Inflammatory macrophage (primary cell): ENCODE measurements around the gene PCP2.
A peak's percentile ranks its signal among the peaks of the same experiment; 100 is the strongest.

ENCODE experiments used
- DNase-seq, 2 donors: peaks; one replicate each; pipeline ENCODE4 v3.0.0-alpha.2; 2020 to 2022

Gene PCP2

DNA sequence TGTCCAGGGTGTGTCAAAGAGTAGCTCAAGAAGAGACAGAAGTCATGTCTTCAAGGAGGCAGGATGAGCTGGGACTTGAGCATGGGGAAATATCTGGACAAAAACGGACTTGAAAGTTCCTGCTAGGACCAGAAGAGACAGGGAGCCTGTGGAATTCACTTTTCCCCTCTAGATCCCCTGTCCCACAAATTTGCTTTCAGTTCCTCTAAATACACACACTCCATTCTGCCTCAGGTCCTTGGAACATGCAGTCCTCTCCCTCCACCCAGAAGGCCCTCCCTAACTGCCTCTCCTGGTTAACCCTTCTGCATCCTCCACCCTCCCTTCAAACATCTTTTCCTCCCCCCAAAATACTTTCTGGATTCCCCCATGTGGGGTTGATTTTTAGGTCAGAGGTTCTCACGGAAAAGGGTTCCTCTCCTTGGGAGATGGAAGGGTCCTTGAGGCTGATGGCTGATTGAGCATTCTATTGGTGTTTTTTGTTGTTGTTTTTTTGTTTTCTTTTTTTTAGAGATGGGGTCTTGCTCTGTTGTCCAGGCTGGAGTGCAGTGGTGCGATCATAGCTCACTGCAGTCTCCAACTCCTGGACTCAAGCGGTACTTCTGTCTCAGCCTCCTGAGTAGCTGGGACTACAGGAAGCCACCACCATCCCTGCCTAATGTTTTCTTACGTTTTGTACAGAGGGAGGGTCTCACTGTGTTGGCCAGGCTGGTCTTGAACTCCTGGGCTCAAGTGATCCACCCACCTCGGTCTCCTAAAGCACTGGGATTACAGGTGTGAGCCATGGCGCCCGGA lies 28.4 kb upstream of the PCP2 start:
- no peak for DNase-seq

DNA sequence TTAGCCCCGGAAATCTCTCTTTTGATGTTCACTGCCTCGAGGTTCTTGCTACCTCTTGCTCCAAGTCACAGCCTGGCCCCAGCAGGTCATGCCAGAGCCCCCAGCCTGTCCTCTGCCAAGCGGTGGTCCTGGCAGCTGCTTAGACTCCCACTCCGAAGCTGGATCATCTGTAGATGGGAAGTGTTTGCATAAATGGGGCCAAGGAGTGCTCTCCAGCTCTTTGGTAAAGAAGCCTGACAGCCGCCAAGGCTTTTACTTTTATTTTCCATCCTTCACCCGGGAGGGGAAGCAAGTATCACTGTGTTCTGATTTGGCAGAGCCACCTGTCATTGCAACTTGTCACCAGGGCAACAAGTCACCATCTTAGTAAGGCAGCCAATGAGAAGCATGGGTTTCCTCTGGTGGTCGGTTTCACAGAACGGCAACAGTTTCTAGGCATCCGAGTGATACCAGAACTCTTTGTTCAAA lies 24.7 kb upstream of the PCP2 start:
- DNase-seq = peak; percentile 58 to 61

DNA sequence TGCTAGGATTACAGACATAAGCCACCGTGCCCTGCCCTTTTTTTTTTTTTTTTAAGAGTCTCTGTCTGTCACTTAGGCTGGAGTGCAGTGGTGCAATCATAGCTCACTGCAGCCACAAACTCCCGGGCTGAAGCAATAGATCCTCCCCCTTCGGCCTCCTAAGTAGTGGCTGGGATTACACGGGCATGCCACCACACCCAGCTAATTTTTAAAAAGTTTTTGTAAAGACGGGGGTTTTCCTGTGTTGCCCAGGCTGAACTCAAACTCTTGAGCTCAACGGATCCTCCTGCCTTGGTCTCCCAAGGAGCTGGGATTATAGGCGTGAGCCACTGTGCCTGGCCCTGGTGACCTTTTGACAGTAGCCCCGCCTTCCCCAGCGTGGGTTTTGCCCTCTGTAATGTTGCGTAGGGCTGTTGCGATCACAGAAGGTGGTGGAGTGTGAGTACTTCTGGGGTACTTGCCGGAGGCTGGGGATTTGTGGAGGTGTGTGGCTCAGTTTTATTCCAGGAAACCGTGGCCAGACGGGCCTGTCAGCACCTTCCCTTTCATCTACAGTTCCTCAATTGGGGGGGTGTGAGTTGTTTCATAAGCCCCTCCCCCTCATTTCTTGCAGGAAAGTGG lies 23.7 kb upstream of the PCP2 start:
- DNase-seq = peak; percentile 94 to 96

DNA sequence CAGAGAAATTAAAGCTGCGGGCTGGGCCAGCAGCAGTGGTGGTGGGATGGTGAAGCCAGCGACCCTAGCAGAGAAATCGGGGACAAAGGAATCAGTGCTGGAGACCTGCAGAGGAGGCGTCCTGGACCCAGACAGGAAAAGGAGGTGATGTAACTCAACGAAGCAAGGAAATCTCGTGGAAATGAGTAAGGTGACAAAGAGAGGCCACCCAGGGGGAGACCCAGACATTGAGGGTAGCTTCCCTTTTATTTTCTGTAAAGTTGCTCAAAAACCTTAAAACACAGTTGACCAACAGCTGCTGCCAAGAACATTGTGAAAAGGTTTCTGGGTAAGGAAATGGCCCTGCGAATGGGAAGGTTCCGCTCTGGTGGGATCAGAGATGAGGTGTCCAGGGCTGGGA lies 22.1 kb upstream of the PCP2 start:
- peak; percentile 96 to 98 for DNase-seq

DNA sequence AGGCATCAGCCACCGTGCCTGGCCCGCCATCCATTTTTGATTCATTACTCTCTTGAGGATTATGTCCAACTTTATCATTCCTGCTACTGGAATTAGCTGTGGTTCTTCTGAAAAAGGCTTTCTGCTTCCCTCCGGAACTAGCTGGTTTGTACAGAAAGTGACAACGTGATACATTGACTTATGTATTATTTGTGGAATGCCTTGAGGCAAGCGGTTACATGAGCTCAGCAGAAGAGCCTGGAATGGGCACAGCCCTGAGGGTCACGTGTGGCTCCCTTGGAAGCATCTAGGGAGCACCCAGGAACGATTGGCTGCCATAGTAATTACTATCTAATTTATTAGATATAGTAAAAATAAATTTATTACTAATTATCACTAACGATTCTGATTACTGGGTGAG lies 20.9 kb upstream of the PCP2 start:
- no peak for DNase-seq

DNA sequence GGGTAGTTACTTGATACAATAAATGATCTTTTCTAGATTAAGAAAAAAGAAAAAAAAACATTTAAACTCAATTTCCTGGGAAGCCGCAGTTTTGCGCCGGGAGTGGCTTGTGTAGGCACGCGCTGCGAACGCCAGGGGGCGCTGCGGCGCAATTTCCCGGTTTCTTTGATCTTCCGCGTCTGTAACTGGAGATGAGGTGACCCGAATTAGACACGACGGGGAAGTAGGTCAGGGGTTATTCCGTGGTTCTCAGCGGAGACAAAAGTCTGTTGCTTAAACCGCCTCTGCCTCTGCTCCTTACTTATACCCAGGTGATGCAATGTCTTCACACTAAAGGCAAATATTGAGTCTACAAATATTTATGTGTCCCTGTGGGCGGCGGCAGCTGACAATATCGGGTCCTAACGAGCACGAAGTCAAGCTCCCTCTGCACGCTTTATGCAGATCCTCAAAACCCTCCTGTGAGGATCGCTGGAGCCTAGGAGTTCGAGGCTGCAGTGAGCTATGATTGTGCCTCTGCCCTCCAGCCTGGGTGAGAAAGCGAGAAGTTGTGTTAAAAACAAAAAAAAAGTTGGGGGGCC lies 18.6 kb upstream of the PCP2 start:
- DNase-seq = peak; percentile 99

DNA sequence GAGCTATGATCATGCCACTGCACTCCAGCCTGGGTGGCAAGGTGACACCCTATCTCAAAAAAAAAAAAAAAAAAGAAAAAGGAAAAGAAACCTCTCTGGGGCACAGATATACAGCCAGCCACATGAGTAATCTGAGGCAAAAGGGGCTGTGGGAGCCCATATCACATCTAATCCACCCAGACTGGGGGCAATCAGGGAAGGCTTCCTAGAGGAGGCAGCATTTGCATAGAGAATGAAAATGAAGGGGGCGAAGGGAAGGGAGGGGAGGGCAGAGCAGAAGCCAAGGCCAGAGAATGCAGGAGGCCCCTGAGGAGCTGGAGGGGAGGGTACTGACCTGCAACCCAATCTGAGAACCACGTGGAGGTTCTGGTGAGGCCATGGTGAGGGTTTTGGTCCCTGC lies 16.6 kb upstream of the PCP2 start:
- no peak for DNase-seq

DNA sequence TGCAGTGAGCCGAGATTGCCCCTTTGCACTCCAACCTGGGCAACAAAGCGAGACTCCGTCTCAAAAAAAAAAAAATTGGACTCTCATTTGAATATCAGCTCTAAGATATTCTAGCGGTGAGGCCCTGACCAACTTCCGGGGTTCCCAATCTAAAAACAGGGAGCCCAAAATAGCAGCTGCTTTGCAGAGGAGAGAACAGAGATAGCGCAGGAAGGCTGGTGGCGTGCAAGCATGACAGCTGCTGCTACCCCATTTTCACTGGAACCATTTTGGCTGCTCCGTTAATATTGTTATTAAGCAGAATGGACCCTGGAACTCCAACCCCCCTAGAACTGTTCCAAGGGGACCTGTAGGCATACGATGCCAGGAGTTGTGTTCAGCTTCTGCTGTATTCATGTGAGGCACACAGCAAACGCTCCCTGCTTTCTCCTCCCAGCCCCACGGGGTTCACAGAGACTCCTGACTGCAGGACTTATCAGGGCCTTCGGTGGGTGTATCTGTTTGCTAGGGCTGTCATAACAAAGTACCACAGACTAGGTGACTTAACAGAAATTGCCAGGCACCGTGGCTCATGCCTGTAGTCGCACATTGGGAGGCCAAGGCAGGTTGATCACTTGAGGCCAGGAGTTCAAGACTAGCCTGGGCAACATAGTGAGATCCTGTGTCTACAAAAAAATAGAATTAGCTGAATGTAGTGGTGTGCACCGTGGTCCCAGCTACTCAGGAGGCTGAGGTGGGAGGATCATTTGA lies 14.9 kb upstream of the PCP2 start:
- DNase-seq = no peak

DNA sequence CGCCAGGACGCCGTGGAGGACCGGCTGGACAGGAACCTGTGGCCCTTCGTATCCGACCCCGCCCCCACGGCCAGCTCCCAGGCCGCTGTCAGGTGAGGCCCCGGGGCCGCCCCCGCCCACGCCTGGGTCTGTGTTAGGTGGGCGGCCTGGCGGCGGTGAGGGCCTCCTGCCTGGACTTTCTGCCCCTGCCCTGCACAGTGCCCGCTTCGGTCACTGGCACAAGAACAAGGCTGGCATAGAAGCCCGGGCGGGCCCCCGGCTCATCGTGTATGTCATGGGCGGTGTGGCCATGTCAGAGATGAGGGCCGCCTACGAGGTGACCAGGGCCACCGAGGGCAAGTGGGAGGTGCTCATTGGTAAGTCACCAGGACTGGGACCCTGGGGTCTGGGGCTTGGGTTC lies 13.6 kb upstream of the PCP2 start:
- DNase-seq = no peak

DNA sequence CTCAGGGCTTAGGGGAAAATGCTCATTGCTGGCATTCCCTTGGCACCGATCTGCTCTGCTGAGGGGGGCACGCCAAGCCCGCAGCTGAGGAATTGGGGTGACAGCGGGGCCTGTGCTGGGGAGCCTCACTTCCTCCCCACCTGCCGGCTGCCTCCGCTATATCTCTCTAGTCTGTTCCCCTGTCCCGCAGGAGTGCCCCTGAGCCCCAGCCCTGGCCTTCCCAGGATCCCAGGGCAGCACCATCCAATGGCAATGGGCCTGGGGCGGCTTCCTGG lies 12.8 kb upstream of the PCP2 start:
- no peak for DNase-seq

DNA sequence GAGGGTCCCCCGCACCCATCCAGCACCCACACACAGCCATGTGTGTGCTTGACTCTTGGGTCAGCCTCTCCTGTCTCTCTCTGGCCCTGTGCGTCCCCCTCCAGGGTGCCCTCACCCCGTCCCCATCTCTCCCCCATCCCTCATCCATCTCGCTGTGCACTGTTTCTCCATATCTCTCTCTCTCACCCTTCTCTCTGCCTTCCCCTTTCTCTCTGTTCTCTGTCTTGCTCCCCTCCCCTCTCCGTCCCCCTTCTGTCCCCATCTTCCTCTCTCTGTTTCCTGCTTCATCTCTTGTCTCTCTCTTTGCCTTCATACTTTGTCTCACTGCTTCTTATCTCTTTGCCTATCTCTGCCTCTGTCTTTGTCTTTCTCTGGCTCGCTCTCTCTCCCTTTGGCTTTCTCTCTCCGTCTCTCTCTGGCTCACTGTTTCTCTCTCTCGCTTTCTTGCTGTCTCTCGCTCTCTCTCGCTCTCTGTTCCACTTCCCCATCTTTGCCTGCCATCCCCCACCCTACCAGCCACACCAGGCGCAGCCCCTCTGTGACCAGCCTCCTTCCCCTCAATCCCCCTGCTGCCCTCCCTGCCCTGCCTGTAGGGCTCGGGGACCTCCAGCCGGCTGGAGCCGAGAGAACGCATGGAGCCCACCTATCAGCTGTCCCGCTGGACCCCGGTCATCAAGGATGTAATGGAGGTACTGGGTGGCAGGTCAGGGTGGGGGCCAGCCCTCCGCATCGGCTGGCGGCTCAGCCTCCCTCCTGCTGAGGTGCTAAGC lies 12.3 kb upstream of the PCP2 start:
- DNase-seq = no peak

DNA sequence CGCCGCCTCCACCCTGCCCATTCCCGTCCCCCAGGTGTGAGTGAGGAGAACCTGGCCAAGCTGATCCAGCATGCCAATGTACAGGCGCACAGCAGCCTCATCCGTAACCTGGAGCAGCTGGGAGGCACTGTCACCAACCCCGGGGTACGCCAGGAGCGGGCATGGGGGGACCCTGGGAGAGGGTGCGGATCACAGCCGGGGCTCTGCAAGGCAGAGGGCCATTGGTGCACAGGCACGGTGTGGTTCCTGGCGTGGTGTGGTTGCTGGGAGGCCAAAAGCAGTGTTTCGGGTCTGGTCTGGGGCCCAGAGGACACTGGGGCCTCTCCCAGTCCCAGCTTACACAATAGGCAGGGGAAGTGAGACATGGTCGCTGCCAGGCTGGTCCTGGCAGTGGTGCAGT lies 11.6 kb upstream of the PCP2 start:
- peak; percentile 48 to 70 for DNase-seq

DNA sequence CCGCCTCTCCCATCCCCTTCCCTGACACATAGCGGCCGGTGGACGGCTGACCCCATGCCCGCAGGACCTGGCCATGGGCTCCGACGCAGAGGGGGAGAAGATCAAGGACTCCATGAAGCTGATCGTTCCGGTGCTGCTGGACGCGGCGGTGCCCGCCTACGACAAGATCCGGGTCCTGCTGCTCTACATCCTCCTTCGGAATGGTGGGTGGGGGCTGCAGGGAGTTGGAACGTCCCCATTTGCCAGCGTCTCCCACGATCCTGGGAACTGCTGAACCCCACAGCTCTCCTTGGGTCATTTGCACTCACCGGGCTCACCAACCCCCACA lies 11.0 kb upstream of the PCP2 start:
- no peak for DNase-seq

DNA sequence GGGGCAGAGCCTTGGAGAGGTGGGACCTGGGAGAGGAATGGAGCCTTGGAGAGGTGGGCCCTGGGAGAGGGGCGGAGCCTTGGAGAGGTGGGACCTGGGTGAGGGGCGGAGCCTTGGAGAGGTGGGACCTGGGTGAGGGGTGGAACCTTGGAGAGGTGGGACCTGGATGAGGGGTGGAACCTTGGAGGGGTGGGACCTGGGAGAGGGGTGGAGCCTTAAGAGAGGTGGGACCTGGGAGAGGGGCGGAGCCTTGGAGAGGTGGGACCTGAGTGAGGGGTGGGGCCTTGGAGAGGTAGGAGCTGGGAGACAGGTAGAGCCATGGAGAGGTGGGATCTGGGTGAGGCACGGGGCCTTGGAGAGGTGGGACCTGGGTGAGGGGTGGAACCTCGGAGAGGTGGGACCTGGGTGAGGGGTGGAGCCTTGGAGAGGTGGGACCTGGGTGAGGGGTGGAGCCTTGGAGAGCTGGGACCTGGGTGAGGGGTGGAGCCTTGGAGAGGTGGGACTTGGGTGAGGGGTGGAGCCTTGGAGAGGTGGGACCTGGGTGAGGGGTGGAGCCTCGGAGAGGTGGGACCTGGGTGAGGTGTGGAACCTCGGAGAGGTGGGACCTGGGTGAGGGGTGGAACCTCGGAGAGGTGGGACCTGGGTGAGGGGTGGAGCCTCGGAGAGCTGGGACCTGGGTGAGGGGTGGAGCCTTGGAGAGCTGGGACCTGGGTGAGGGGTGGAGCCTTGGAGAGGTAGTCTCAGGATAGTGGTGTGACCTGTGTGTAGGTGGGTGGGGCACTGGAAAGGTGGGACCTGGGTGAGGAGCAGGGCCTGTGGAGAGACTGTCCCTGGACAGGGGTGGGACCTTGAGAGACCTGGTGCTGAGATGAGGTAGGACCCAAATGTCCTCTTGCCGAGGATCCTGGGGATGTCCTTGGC lies 10.4 kb upstream of the PCP2 start:
- peak; percentile 42 to 47 for DNase-seq

DNA sequence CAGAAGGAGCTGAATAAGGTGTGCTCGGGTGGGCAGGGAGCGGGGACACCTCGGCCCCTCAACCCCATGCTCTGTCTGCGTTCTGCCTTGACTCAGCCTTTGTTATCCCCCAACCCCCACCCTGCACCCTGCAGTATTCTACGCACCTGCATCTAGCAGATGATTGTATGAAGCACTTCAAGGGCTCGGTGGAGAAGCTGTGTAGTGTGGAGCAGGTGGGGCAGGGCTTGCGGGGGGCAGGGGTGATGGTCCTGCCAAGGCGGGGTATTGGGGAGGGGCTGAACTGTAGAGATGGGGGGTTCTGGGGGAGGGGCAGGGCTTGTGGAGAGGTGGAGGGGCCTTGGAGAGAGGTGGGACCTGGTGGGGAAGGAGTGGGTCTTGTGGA lies 9.5 kb upstream of the PCP2 start:
- DNase-seq = no peak

DNA sequence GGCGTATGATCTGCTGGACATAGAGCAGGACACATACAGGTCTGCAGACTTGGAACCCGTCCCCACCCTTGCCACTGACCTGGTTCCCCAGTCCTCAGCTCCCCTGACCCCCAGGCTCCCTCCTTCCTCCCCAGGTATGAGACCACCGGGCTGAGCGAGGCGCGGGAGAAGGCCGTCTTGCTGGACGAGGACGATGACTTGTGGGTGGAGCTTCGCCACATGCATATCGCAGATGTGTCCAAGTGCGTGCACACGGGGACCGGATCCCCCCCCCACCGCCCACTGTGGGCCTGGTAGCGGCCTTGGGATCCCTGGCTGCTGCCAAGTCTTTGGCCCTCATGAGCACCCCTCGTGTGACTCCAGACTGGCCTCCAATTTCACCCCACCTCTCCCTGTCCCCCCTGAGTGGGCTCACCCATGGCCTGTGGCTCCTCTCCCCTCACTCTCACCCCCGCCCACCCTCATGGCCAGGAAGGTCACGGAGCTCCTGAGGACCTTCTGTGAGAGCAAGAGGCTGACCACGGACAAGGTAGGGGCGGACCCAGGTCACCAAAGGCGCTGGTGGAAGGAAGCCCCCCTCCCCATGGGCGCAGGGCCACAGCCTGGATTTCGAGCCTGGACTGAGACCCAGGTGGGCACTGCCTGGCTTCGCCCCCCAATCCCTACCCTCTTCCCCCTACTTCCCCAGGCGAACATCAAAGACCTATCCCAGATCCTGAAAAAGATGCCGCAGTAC lies 8.9 kb upstream of the PCP2 start:
- no peak for DNase-seq

DNA sequence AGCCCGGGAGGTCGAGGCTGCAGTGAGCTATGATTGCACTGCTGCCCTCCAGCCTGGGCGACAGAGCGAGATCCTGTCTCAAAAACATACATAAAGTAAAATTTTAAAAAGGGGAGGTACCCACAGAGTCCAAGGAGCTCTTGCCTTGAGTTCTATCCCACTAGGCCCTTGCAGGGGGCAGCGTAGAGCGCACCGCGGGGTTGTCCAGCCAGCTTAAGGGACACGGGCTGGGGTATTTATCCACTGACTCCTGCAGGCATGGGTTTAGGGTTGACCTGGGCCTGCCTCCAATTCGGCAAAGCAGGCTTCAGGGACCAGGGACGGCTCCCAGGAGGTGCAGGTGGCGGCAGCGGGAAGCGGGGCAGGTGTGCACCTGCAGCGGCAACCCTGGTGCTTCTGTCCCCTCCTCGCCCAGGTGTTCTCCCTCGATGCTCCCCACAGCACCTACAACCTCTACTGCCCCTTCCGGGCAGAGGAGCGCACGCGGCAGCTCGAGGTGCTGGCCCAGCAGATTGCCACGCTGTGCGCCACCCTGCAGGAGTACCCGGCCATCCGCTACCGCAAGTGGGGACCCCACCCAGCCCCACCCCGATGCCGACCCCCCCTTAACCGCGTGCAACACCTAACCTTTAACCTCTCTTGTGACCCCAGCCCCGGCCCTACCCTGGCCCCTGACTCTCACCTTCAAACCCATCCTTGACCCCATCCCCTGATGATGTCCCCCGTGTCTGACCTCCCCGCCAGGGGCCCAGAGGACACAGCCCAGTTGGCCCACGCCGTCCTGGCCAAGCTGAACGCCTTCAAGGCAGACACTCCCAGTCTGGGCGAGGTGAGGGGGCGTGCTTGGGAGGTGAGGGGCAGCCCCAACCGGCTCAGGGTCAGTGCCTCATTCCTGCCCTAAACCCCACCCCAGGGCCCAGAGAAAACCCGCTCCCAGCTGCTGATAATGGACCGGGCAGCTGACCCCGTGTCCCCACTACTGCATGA lies 8.1 kb upstream of the PCP2 start:
- no peak for DNase-seq

DNA sequence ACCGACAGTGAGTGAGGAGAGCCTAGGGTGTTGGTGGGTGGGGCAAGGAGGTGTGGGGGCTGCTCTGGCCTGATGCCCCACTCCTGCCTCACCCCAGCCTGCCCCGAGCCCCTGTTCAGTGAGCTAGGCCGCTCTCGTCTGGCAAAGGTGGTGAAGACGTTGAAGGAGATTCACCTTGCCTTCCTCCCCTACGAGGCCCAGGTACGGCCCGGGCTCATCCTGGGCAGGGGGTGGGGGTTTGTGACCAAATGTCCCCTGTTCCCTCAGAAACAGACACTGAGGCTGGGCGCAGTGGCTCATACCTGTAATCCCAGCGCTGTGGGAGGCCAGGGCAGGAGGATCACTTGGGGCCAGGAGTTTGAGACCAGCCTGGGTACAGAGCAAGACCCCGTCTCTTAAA lies 7.3 kb upstream of the PCP2 start:
- no peak for DNase-seq

DNA sequence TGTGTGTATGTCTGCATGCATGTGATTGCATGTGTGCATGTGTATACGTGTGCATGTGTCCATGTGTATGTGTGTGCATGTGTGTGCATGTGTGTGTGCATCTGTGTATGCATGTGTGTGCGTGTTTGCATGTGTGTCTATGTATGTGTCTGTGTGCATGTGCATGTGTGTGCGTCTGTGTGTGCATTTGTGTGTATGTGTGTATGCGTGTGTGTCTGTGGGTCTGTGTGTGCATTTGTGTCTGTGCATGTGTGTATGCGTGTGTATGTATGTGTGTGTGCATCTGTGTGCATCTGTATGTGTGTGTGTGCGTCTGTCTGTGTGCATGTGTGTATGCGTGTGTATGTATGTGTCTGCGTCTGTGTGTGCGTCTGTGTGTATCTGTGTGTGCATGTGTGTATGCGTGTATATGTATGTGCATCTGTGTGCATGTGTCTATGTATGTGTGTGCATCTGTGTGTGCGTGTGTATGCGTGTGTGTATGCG lies 6.4 kb upstream of the PCP2 start:
- DNase-seq = no peak
